H1 (cell line): Measurements from ENCODE around the gene CUX1.

Experiments
- EZH2 ChIP-seq: fragments of 200-600 bp; sonication (generic); IDR thresholded peaks from 2 replicates; pipeline ENCODE4 v1.7.1; 2012; ENCODE audit warnings: low read depth, mild to moderate bottlenecking, moderate library complexity, low read length, inconsistent platforms; ENCODE audit not compliant: severe bottlenecking
- JUND ChIP-seq: IDR thresholded peaks from 2 replicates; pipeline ENCODE4 v1.6.1; 2011; ENCODE audit warnings: mild to moderate bottlenecking, improper control_type of control experiment, low read length
- POLR2A ChIP-seq, 2 experiments: IDR thresholded peaks; 1 replicate in 1 of 2; 2 replicates in 1 of 2; pipeline ENCODE4 v1.6.1; 2011; ENCODE audit warnings: low read depth in 2 of 2, low read length in 2 of 2, mild to moderate bottlenecking in 2 of 2; ENCODE audit errors: control extremely low read depth in 1 of 2
- TF ChIP-seq, protein P1 (sequence below), 3 experiments: IDR thresholded peaks; 1 replicate in 2 of 3; 2 replicates in 1 of 3; pipeline versions ENCODE4 v1.5.1 to v1.6.1; 2011; ENCODE audit warnings: low read length in 3 of 3, mild to moderate bottlenecking in 3 of 3, inconsistent platforms in 2 of 3, low read depth in 1 of 3, moderate library complexity in 1 of 3; ENCODE audit not compliant: insufficient read depth in 1 of 3; ENCODE audit errors: control extremely low read depth in 1 of 3

DNA sequence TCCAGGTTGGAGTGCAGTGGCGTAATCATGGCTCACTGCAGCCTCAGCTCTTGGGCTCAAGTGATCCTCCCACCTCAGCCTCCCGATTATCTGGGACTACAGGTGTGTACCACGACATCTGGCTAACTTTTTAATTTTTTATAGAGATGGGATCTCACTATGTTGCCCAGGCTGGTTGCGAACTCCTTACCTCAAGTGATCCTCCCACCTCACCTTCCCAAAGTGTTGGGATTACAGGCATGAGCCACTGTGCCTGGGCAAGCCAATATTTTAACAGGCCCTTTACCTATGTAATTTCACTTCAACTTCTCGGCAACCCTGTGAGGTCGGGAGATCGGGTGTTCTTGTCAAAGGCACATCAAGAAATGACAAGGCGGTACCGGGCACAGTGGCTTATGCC is 146.3 kb downstream of the CUX1 start:
- TF ChIP-seq EZH2 (no peak), JUND (no peak), POLR2A (IDR thresholded peaks at IDR 0.05; ENCODE audit: control extremely low read depth in 1 of 2, low read depth in 2 of 2, low read length in 2 of 2) (no peak)
- TF ChIP-seq, protein P1, sequence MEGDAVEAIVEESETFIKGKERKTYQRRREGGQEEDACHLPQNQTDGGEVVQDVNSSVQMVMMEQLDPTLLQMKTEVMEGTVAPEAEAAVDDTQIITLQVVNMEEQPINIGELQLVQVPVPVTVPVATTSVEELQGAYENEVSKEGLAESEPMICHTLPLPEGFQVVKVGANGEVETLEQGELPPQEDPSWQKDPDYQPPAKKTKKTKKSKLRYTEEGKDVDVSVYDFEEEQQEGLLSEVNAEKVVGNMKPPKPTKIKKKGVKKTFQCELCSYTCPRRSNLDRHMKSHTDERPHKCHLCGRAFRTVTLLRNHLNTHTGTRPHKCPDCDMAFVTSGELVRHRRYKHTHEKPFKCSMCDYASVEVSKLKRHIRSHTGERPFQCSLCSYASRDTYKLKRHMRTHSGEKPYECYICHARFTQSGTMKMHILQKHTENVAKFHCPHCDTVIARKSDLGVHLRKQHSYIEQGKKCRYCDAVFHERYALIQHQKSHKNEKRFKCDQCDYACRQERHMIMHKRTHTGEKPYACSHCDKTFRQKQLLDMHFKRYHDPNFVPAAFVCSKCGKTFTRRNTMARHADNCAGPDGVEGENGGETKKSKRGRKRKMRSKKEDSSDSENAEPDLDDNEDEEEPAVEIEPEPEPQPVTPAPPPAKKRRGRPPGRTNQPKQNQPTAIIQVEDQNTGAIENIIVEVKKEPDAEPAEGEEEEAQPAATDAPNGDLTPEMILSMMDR (IDR thresholded peaks at IDR 0.05; ENCODE audit: control extremely low read depth in 1 of 3, insufficient read depth in 1 of 3, low read depth in 1 of 3, low read length in 3 of 3) = no peak
